Endothelial cell of umbilical vein (primary cell): ENCODE data around the gene SFMBT2. TPM values are rescaled to one million over a fixed set of nuclear protein-coding genes. Genes with fewer than 3 reads are reported as not detected.

Experiments
- BruUV-seq: library from RNA; stranded (reverse); fragments of 400-500 nt; replicated peaks from 2 replicates; lab custom pipeline; 2021; lab: Mats Ljungman, UMichigan
- CTCF ChIA-PET: fragments of 300-600, 350-600 bp; sonication (Branson Sonifier 250); formaldehyde crosslinking; loops from one replicate; lab custom pipeline; 2021; ENCODE audit warnings: antibody characterized with exemption, inconsistent platforms; lab: Charles Lee
- POLR2A ChIA-PET: fragments of 300-600, 350-600 bp; sonication (Branson Sonifier 250); formaldehyde crosslinking; loops from one replicate; lab custom pipeline; 2021; ENCODE audit warnings: antibody characterized with exemption, inconsistent platforms; lab: Charles Lee
- DNase-seq: peaks from one replicate; pipeline ENCODE4 v3.0.0-alpha.2; 2011; ENCODE audit warnings: low read depth, low spot score
- FAIRE-seq: peaks from 2 replicates; lab custom pipeline; 2011; peaks lifted over from hg19 to GRCh38; lab: Jason Lieb, UNC
- H2AFZ ChIP-seq: 2 replicates; pipeline ENCODE4 v1.6.0; 2012; ENCODE audit warnings: low read depth, low read length, control low read depth, inconsistent platforms
- H3K27ac ChIP-seq: 2 replicates; pipeline ENCODE4 v1.5.1; 2011; ENCODE audit warnings: low read depth, mild to moderate bottlenecking, control low read depth, low read length, moderate library complexity; ENCODE audit not compliant: insufficient read depth
- H3K27me3 ChIP-seq, 2 experiments: 2 replicates each; pipeline versions ENCODE4 v1.6.0 to v1.6.1; 2011; ENCODE audit warnings: low read length in 2 of 2, mixed read lengths in 1 of 2; ENCODE audit not compliant: control insufficient read depth in 2 of 2, insufficient read depth in 2 of 2
- H3K36me3 ChIP-seq, 2 experiments: 2 replicates in 1 of 2; 3 replicates in 1 of 2; pipeline ENCODE4 v1.5.1; 2011; ENCODE audit warnings: low read length in 2 of 2, mild to moderate bottlenecking in 1 of 2, moderate library complexity in 1 of 2; ENCODE audit not compliant: control insufficient read depth in 2 of 2, insufficient read depth in 2 of 2; ENCODE audit errors: extremely low read depth in 1 of 2
- H3K4me1 ChIP-seq: 3 replicates; pipeline ENCODE4 v1.5.1; 2011; ENCODE audit warnings: mild to moderate bottlenecking, low read length; ENCODE audit not compliant: control insufficient read depth, insufficient read depth; ENCODE audit errors: extremely low read depth
- H3K4me2 ChIP-seq: 2 replicates; pipeline ENCODE4 v1.6.1; 2011; ENCODE audit warnings: low read length, control low read depth, mixed read lengths; ENCODE audit not compliant: insufficient read depth
- H3K4me3 ChIP-seq, 3 experiments: fragments of 200-600 bp in 1 of 3; sonication (generic), shearing (Covaris generic) in 1 of 3; replicated peaks in 1 of 3; 2 replicates each; pipeline ENCODE4 v1.5.1; 2011 to 2016; ENCODE audit warnings: control low read depth in 3 of 3, low read length in 3 of 3, mild to moderate bottlenecking in 2 of 3, inconsistent platforms in 1 of 3, low read depth in 1 of 3, moderate library complexity in 1 of 3; ENCODE audit not compliant: insufficient read depth in 1 of 3
- H3K79me2 ChIP-seq: 2 replicates; pipeline ENCODE4 v1.6.0; 2012; ENCODE audit warnings: low read length, inconsistent platforms; ENCODE audit not compliant: control insufficient read depth, insufficient read depth
- H3K9ac ChIP-seq: replicated peaks from 2 replicates; pipeline ENCODE3; 2011; ENCODE audit warnings: low read length, control low read depth; ENCODE audit not compliant: insufficient read depth; ENCODE audit errors: extremely low read depth
- H3K9me1 ChIP-seq: replicated peaks from 3 replicates; pipeline ENCODE4 v1.6.0; 2011; ENCODE audit warnings: mild to moderate bottlenecking, low read length; ENCODE audit not compliant: control insufficient read depth, insufficient read depth; ENCODE audit errors: extremely low read depth
- H3K9me3 ChIP-seq: replicated peaks from 2 replicates; pipeline ENCODE4 v1.5.1; 2012; ENCODE audit warnings: low read length, inconsistent platforms; ENCODE audit not compliant: control insufficient read depth, insufficient read depth
- H4K20me1 ChIP-seq: replicated peaks from 2 replicates; pipeline ENCODE3; 2011; ENCODE audit warnings: mild to moderate bottlenecking, low read length; ENCODE audit not compliant: control insufficient read depth, insufficient read depth; ENCODE audit errors: extremely low read depth
- EZH2 ChIP-seq: IDR thresholded peaks from 2 replicates; pipeline ENCODE4 v1.6.1; 2012; ENCODE audit warnings: borderline replicate concordance, low read depth, mild to moderate bottlenecking, moderate library complexity, low read length, inconsistent platforms; ENCODE audit not compliant: severe bottlenecking
- FOS ChIP-seq: IDR thresholded peaks from 2 replicates; pipeline ENCODE4 v1.6.1; 2011; ENCODE audit warnings: mild to moderate bottlenecking, low read length, moderate library complexity, borderline replicate concordance; ENCODE audit not compliant: insufficient read depth
- GATA2 ChIP-seq: IDR thresholded peaks from 2 replicates; pipeline ENCODE4 v1.7.0; 2011; ENCODE audit warnings: low read depth, mild to moderate bottlenecking, moderate library complexity, mixed read lengths, low read length; ENCODE audit not compliant: insufficient read length, insufficient read depth
- JUN ChIP-seq: IDR thresholded peaks from 2 replicates; pipeline ENCODE4 v1.6.1; 2011; ENCODE audit warnings: borderline replicate concordance, low read depth; ENCODE audit not compliant: insufficient read length, insufficient read depth
- MYC ChIP-seq: IDR thresholded peaks from one replicate; pipeline ENCODE4 v1.6.1; 2011; ENCODE audit warnings: mild to moderate bottlenecking, low read depth, low read length
- POLR2A ChIP-seq: IDR thresholded peaks from 2 replicates; pipeline ENCODE4 v1.6.1; 2012; ENCODE audit warnings: low read depth, mild to moderate bottlenecking, control low read depth, low read length
- POLR2AphosphoS5 ChIP-seq: IDR thresholded peaks from 2 replicates; pipeline ENCODE4 v1.6.1; 2012; ENCODE audit warnings: low read depth, mild to moderate bottlenecking, control low read depth, low read length, moderate library complexity; ENCODE audit not compliant: insufficient read depth
- dilution Hi-C: fragments of 300-500 bp; cut with MboI; formaldehyde crosslinking; loops from one replicate; pipeline ENCODE4 v1.15.0; 2019; ENCODE audit warnings: low sequenced_read_pairs; ENCODE audit not compliant: extremely low pct_ligation_motif_present
- intact Hi-C: fragments of 100-400 bp; cut with micrococcal nuclease; formaldehyde crosslinking; loops from one replicate; pipeline ENCODE4 v1.10.0; 2022
- polyA plus RNA-seq, 4 experiments: library from polyadenylated mRNA; depleted of rRNA in 3 of 4; stranded (reverse) in 3 of 4; unstranded in 1 of 4; fragments of >200 nt; gene quantifications; 2 replicates each; pipeline versions ENCODE4 v1.2.1 to v1.2.3, GENCODE V29; 2011 to 2012; ENCODE audit warnings: missing spikeins in 1 of 4
- total RNA-seq: library from RNA; stranded (reverse); gene quantifications from 2 replicates; pipeline ENCODE4 v1.2.3, GENCODE V29; 2021
- TF ChIP-seq, protein P1 (sequence below): IDR thresholded peaks from 2 replicates; pipeline ENCODE4 v1.6.1; 2011; ENCODE audit not compliant: insufficient read depth, insufficient read length
- TF ChIP-seq, protein P2 (sequence below), 2 donors: IDR thresholded peaks; 1 replicate in 1 of 2; 2 replicates in 1 of 2; pipeline ENCODE4 v1.5.1; 2011; ENCODE audit warnings: low read length in 2 of 2, mild to moderate bottlenecking in 2 of 2, moderate library complexity in 2 of 2, control low read depth in 1 of 2, inconsistent platforms in 1 of 2, low read depth in 1 of 2; ENCODE audit not compliant: insufficient read depth in 1 of 2; ENCODE audit errors: extremely low read depth in 1 of 2

The SFMBT2 gene
- total and polyA plus RNA-seq, 2 donors (not counting 3 experiments of a cell fraction or from before 2014, with no cell fraction given) = 0.14 to 0.64 TPM

DNA sequence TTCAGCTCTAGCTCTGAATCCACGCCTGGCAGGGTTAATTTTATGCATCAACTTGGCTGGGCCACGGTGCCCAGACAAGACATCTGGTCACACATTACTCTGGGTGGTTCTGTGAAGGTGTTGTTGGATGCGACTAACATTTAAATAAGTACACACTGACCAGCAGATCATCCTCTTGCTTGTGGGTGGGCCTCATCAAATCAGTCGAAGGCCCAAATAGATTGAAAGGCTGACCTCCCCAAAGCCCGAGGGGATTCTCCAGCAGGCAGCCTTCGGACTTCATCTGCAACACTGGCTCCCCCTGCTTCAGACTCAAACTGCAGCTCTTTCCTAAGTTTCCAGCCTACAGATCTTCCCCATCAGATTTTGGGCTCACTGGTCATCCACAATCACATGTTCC, 53.6 kb downstream of the SFMBT2 start:
- CTCF ChIA-PET = no interaction called here
- dilution Hi-C loops = no loop called here

More for the DNA sequence above, 53.6 kb downstream of the SFMBT2 start:
- Histone ChIP-seq H4K20me1 (no peaks in the 10 kb centered on the region), H3K9ac (no peak overlapping the region), H3K79me2 (no peaks in the 10 kb centered on the region), H3K27ac (no peak overlapping the region), H2AFZ (no peak overlapping the region), H3K36me3 (no peaks in the 10 kb centered on the region), H3K27me3 (no peaks in the 10 kb centered on the region), H3K9me3 (no peaks in the 10 kb centered on the region), H3K9me1 (no peaks in the 10 kb centered on the region), H3K4me3 (no peak overlapping the region), H3K4me2 (no peak overlapping the region), H3K4me1 (no peaks in the 10 kb centered on the region)
- POLR2A ChIA-PET = no interaction called here
- DNase-seq (no peak), FAIRE-seq (no peak)
- intact Hi-C loops = no loop called here
- no TSS peak for BruUV-seq
- no peak for TF ChIP-seq JUN
- TF ChIP-seq MYC = no peak
- TF ChIP-seq EZH2 = no peak
- TF ChIP-seq GATA2 = no peak
- no peak for TF ChIP-seq FOS
- TF ChIP-seq, protein P1, sequence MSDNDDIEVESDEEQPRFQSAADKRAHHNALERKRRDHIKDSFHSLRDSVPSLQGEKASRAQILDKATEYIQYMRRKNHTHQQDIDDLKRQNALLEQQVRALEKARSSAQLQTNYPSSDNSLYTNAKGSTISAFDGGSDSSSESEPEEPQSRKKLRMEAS = no peak
- TF ChIP-seq, protein P2, sequence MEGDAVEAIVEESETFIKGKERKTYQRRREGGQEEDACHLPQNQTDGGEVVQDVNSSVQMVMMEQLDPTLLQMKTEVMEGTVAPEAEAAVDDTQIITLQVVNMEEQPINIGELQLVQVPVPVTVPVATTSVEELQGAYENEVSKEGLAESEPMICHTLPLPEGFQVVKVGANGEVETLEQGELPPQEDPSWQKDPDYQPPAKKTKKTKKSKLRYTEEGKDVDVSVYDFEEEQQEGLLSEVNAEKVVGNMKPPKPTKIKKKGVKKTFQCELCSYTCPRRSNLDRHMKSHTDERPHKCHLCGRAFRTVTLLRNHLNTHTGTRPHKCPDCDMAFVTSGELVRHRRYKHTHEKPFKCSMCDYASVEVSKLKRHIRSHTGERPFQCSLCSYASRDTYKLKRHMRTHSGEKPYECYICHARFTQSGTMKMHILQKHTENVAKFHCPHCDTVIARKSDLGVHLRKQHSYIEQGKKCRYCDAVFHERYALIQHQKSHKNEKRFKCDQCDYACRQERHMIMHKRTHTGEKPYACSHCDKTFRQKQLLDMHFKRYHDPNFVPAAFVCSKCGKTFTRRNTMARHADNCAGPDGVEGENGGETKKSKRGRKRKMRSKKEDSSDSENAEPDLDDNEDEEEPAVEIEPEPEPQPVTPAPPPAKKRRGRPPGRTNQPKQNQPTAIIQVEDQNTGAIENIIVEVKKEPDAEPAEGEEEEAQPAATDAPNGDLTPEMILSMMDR (IDR thresholded peaks at IDR 0.05; ENCODE audit: extremely low read depth in 1 of 2, insufficient read depth in 1 of 2, low read depth in 1 of 2, low read length in 2 of 2) = no peak
- TF ChIP-seq POLR2AphosphoS5 = no peak
- no peak for TF ChIP-seq POLR2A
